ENCODE results near the gene CDC14A. TPM values are rescaled to one million over a fixed set of nuclear protein-coding genes. Genes with fewer than 3 reads are reported as not detected.
"Not testable (repeated sequence)": the region's sequence is repeated elsewhere in the genome, so short reads cannot be mapped to it uniquely, and the experiment has no call there.

The CDC14A gene
- total RNA-seq, 1 donor from 2014 or later = 0.79 TPM

GRCh38 chr1:100398648-100399047, 46.3 kb downstream of the CDC14A start:
- Histone ChIP-seq H3K36me3 (ENCODE audit: control insufficient read depth, insufficient read depth, low read length) (no peaks in the 10 kb centered on the region), H3K4me3 (ENCODE audit: low read depth, low read length) (no peak overlapping the region), H3K27me3 (ENCODE audit: control insufficient read depth, insufficient read depth, low read length) (no peaks in the 10 kb centered on the region)
- DNase-seq (ENCODE audit: low read depth) (no peak), FAIRE-seq (no peak)
- no peak for TF ChIP-seq CTCF (IDR thresholded peaks at IDR 0.05; ENCODE audit: insufficient read depth, low read length, severe bottlenecking)

GRCh38 chr1:100400404-100400803, 48.1 kb downstream of the CDC14A start:
- no peak for TF ChIP-seq CTCF (IDR thresholded peaks at IDR 0.05; ENCODE audit: insufficient read depth, low read length, severe bottlenecking)
- no peak for DNase-seq (ENCODE audit: low read depth)

GRCh38 chr1:100404821-100405220, 52.5 kb downstream of the CDC14A start:
- no peak for TF ChIP-seq CTCF (IDR thresholded peaks at IDR 0.05; ENCODE audit: insufficient read depth, low read length, severe bottlenecking)
- Histone ChIP-seq H3K36me3 (ENCODE audit: control insufficient read depth, insufficient read depth, low read length) (no peaks in the 10 kb centered on the region), H3K27me3 (ENCODE audit: control insufficient read depth, insufficient read depth, low read length) (no peaks in the 10 kb centered on the region), H3K4me3 (ENCODE audit: low read depth, low read length) (no peak overlapping the region)
- FAIRE-seq = no peak
- DNase-seq (ENCODE audit: low read depth) = peak; percentile 52

More at GRCh38 chr1:100400404-100400803, 48.1 kb downstream of the CDC14A start:
- no peaks in the 10 kb centered on the region for H3K36me3 ChIP-seq (ENCODE audit: control insufficient read depth, insufficient read depth, low read length)
- H3K27me3 ChIP-seq (ENCODE audit: control insufficient read depth, insufficient read depth, low read length) = no peaks in the 10 kb centered on the region
- FAIRE-seq = no peak
- no peak overlapping the region for H3K4me3 ChIP-seq (ENCODE audit: low read depth, low read length)

- H3K4me3 ChIP-seq (ENCODE audit: low read depth, low read length); H3K27me3 ChIP-seq (ENCODE audit: control insufficient read depth, insufficient read depth, low read length); FAIRE-seq; H3K36me3 ChIP-seq (ENCODE audit: control insufficient read depth, insufficient read depth, low read length); DNase-seq (ENCODE audit: low read depth): not testable (repeated sequence)
These were observed 53.6 kb downstream of the CDC14A start for GRCh38 chr1:100405902-100406301.

- H3K36me3 ChIP-seq (ENCODE audit: control insufficient read depth, insufficient read depth, low read length); H3K4me3 ChIP-seq (ENCODE audit: low read depth, low read length); FAIRE-seq; DNase-seq (ENCODE audit: low read depth); H3K27me3 ChIP-seq (ENCODE audit: control insufficient read depth, insufficient read depth, low read length): not testable (repeated sequence)
These were observed 55.1 kb downstream of the CDC14A start for GRCh38 chr1:100407390-100407789.

- no peak for DNase-seq (ENCODE audit: low read depth)
- Histone ChIP-seq H3K36me3 (ENCODE audit: control insufficient read depth, insufficient read depth, low read length) (no peaks in the 10 kb centered on the region), H3K4me3 (ENCODE audit: low read depth, low read length) (no peak overlapping the region), H3K27me3 (ENCODE audit: control insufficient read depth, insufficient read depth, low read length) (no peaks in the 10 kb centered on the region)
- no peak for FAIRE-seq
- TF ChIP-seq CTCF (IDR thresholded peaks at IDR 0.05; ENCODE audit: insufficient read depth, low read length, severe bottlenecking) = no peak
These were observed 58.7 kb downstream of the CDC14A start for GRCh38 chr1:100411019-100411418.

- H3K27me3 ChIP-seq (ENCODE audit: control insufficient read depth, insufficient read depth, low read length) = no peaks in the 10 kb centered on the region
- H3K36me3 ChIP-seq (ENCODE audit: control insufficient read depth, insufficient read depth, low read length) = no peaks in the 10 kb centered on the region
- no peak for FAIRE-seq
- DNase-seq (ENCODE audit: low read depth) = no peak
- TF ChIP-seq CTCF (IDR thresholded peaks at IDR 0.05; ENCODE audit: insufficient read depth, low read length, severe bottlenecking) = no peak
- no peak overlapping the region for H3K4me3 ChIP-seq (ENCODE audit: low read depth, low read length)
These were observed 59.3 kb downstream of the CDC14A start for GRCh38 chr1:100411574-100411973.
